Panc1 (cell line): Measurements from ENCODE around the gene OXT. TPM values are rescaled to one million over a fixed set of nuclear protein-coding genes. Genes with fewer than 3 reads are reported as not detected.

Experiments
- ATAC-seq: fragments of 200-7000 bp; cut with Tn5 transposase; 2 replicates; pipeline ENCODE4 v1.9.1; 2020; ENCODE audit warnings: mild to moderate bottlenecking, moderate library complexity
- BruUV-seq: library from RNA; stranded (reverse); fragments of 400-500 nt; replicated peaks from 2 replicates; lab custom pipeline; 2021; lab: Mats Ljungman, UMichigan
- CTCF ChIA-PET: fragments of 300-600 bp; sonication (Branson Sonifier 250); formaldehyde crosslinking; loops from one replicate; lab custom pipeline; 2022; ENCODE audit warnings: antibody characterized with exemption; lab: Charles Lee
- POLR2A ChIA-PET: fragments of 300-600 bp; sonication (Branson Sonifier 250); formaldehyde crosslinking; loops from one replicate; lab custom pipeline; 2022; ENCODE audit warnings: antibody characterized with exemption; lab: Charles Lee
- DNase-seq: peaks from one replicate; pipeline ENCODE4 v3.0.0-alpha.2; 2010; ENCODE audit warnings: low read depth, low spot score
- H3K27ac ChIP-seq: 2 replicates; pipeline ENCODE4 v1.5.1; 2011; ENCODE audit warnings: mild to moderate bottlenecking, low read length, inconsistent platforms
- H3K27me3 ChIP-seq: fragments of 200-500 bp; sonication (Bioruptor generic); 2 replicates; pipeline ENCODE4 v1.6.0; 2014; ENCODE audit warnings: low read length, inconsistent platforms; ENCODE audit not compliant: control insufficient read depth, insufficient read depth
- H3K36me3 ChIP-seq: fragments of 200-500 bp; sonication (Bioruptor generic); 2 replicates; pipeline ENCODE4 v1.5.1; 2014; ENCODE audit warnings: inconsistent platforms, mild to moderate bottlenecking, low read length, moderate library complexity; ENCODE audit not compliant: control insufficient read depth, insufficient read depth
- H3K4me1 ChIP-seq: 2 replicates; pipeline ENCODE4 v1.5.1; 2011; ENCODE audit warnings: inconsistent platforms, mild to moderate bottlenecking, low read length, moderate library complexity; ENCODE audit not compliant: control insufficient read depth, insufficient read depth
- H3K4me3 ChIP-seq, 2 experiments: 2 replicates each; pipeline ENCODE4 v1.5.1; 2011 to 2012; ENCODE audit warnings: low read depth in 2 of 2, low read length in 2 of 2, mild to moderate bottlenecking in 2 of 2, inconsistent platforms in 1 of 2, moderate library complexity in 1 of 2
- H3K9me3 ChIP-seq: fragments of 200-500 bp; sonication (Bioruptor generic); 2 replicates; pipeline ENCODE4 v1.5.1; 2014; ENCODE audit warnings: low read depth, mild to moderate bottlenecking, inconsistent platforms, low read length, moderate library complexity; ENCODE audit not compliant: control insufficient read depth, insufficient read depth
- CTCF ChIP-seq: fragments of 450-650 bp; IDR thresholded peaks from 2 replicates; pipeline ENCODE4 v1.5.1; 2017; ENCODE audit warnings: mild to moderate bottlenecking
- POLR2AphosphoS5 ChIP-seq: IDR thresholded peaks from 2 replicates; pipeline ENCODE4 v1.6.1; 2012; ENCODE audit warnings: mild to moderate bottlenecking, low read depth, low read length, moderate library complexity
- SIN3A ChIP-seq: IDR thresholded peaks from 2 replicates; pipeline ENCODE4 v1.6.1; 2012; ENCODE audit warnings: low read depth, mild to moderate bottlenecking, low read length, moderate library complexity, borderline replicate concordance; ENCODE audit not compliant: insufficient read depth
- TCF7L2 ChIP-seq: IDR thresholded peaks from 2 replicates; pipeline ENCODE4 v1.6.1; 2011; ENCODE audit warnings: mild to moderate bottlenecking, low read depth, low read length, inconsistent platforms
- in situ Hi-C: cut with HindIII; loops from 2 replicates; pipeline ENCODE4 v1.10.0; 2016; ENCODE audit warnings: low sequenced_read_pairs, low pct_unique_long_range_greater_than_20kb
- intact Hi-C: fragments of 100-400 bp; cut with micrococcal nuclease; formaldehyde crosslinking; loops from one replicate; pipeline ENCODE4 v1.10.0; 2022; ENCODE audit not compliant: unreplicated experiment
- total RNA-seq: library from RNA; stranded (reverse); gene quantifications from one replicate; pipeline ENCODE4 v1.2.1, GENCODE V29; 2021; ENCODE audit not compliant: unreplicated experiment
- TF ChIP-seq, protein P1 (sequence below), 2 experiments: IDR thresholded peaks; 2 replicates each; pipeline ENCODE4 v1.6.1; 2011 to 2012; ENCODE audit warnings: low read depth in 2 of 2, control low read depth in 1 of 2, low read length in 1 of 2, mild to moderate bottlenecking in 1 of 2, moderate library complexity in 1 of 2; ENCODE audit not compliant: insufficient read depth in 1 of 2

Gene OXT
- total RNA-seq, 1 experiment from 2014 or later: not detected

GRCh38 chr20:3041854-3042409 is 29.5 kb upstream of the OXT start:
- no TSS peak for BruUV-seq
- ChIA-PET CTCF (no interaction called here), POLR2A (no interaction called here)

DNA sequence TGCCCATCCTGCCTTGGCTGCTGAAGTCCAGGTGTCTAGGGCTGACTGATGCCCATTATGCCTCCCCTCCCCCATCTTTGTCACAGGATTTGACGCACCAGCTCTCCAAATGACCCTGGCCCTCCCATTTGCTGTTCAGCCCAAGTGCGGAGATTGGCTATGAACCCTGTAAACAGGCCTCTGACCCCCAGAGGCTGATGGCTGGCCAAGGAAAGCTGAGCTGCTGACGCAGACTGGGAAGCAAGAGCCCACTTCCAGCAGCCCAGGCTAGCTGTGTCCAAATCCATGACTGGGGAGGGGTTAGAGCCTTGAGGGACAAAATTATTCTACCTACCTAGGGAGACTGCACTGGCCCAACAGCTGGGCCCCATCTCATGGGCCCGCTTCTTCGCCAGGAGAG is 28.8 kb upstream of the OXT start:
- H3K36me3 ChIP-seq: peaks cover 2% of the 10 kb centered on the region; the same call in 1 of the 2 replicates
- DNase-seq: no peak
- intact Hi-C loops: no loop called here
- H3K4me1 ChIP-seq: peaks cover 8% of the 10 kb centered on the region; the same call in 1 of the 2 replicates
- H3K9me3 ChIP-seq: no peaks in the 10 kb centered on the region
- no TSS peak for BruUV-seq
- ATAC-seq: no peak
- ChIA-PET CTCF (no interaction called here), POLR2A (no interaction called here)
- TF ChIP-seq SIN3A (no peak), TCF7L2 (no peak), CTCF (no peak), POLR2AphosphoS5 (no peak)
- TF ChIP-seq, protein P1, sequence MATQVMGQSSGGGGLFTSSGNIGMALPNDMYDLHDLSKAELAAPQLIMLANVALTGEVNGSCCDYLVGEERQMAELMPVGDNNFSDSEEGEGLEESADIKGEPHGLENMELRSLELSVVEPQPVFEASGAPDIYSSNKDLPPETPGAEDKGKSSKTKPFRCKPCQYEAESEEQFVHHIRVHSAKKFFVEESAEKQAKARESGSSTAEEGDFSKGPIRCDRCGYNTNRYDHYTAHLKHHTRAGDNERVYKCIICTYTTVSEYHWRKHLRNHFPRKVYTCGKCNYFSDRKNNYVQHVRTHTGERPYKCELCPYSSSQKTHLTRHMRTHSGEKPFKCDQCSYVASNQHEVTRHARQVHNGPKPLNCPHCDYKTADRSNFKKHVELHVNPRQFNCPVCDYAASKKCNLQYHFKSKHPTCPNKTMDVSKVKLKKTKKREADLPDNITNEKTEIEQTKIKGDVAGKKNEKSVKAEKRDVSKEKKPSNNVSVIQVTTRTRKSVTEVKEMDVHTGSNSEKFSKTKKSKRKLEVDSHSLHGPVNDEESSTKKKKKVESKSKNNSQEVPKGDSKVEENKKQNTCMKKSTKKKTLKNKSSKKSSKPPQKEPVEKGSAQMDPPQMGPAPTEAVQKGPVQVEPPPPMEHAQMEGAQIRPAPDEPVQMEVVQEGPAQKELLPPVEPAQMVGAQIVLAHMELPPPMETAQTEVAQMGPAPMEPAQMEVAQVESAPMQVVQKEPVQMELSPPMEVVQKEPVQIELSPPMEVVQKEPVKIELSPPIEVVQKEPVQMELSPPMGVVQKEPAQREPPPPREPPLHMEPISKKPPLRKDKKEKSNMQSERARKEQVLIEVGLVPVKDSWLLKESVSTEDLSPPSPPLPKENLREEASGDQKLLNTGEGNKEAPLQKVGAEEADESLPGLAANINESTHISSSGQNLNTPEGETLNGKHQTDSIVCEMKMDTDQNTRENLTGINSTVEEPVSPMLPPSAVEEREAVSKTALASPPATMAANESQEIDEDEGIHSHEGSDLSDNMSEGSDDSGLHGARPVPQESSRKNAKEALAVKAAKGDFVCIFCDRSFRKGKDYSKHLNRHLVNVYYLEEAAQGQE (IDR thresholded peaks at IDR 0.05; ENCODE audit: insufficient read depth in 1 of 2, low read depth in 2 of 2, low read length in 1 of 2): no peak
- in situ Hi-C loops: no loop called here
- H3K4me3 ChIP-seq: no peak overlapping the region
- H3K27me3 ChIP-seq: no peaks in the 10 kb centered on the region
- H3K27ac ChIP-seq: no peak overlapping the region

More at GRCh38 chr20:3041854-3042409, 29.5 kb upstream of the OXT start:
- H3K4me1 ChIP-seq: peaks cover 8% of the 10 kb centered on the region; the same call in 1 of the 2 replicates
- no peak overlapping the region for H3K27ac ChIP-seq
- TF ChIP-seq SIN3A (no peak), TCF7L2 (no peak), POLR2AphosphoS5 (no peak), CTCF (no peak)
- TF ChIP-seq, protein P1 (IDR thresholded peaks at IDR 0.05; ENCODE audit: insufficient read depth in 1 of 2, low read depth in 2 of 2, low read length in 1 of 2): no peak
- H3K4me3 ChIP-seq: no peak overlapping the region
- intact Hi-C loops: no loop called here
- H3K27me3 ChIP-seq: no peaks in the 10 kb centered on the region
- no peaks in the 10 kb centered on the region for H3K9me3 ChIP-seq
- ATAC-seq (no peak), DNase-seq (no peak)
- peaks cover 2% of the 10 kb centered on the region; the same call in 1 of the 2 replicates for H3K36me3 ChIP-seq
- in situ Hi-C loops: no loop called here
